Stimulated activated CD8-positive, alpha-beta memory T cell treated with anti-CD3 and anti-CD28 coated beads, Interleukin-4, amount 100 ng/mL, for 24 hours (primary cell): ENCODE data around the gene SEL1L3.
"Not testable (repeated sequence)": the region's sequence is repeated elsewhere in the genome, so short reads cannot be mapped to it uniquely, and the experiment has no call there.

Source experiments
- DNase-seq: peaks from one replicate; pipeline ENCODE4 v3.0.0-alpha.2; 2020; ENCODE audit warnings: low read depth

The SEL1L3 gene

DNA sequence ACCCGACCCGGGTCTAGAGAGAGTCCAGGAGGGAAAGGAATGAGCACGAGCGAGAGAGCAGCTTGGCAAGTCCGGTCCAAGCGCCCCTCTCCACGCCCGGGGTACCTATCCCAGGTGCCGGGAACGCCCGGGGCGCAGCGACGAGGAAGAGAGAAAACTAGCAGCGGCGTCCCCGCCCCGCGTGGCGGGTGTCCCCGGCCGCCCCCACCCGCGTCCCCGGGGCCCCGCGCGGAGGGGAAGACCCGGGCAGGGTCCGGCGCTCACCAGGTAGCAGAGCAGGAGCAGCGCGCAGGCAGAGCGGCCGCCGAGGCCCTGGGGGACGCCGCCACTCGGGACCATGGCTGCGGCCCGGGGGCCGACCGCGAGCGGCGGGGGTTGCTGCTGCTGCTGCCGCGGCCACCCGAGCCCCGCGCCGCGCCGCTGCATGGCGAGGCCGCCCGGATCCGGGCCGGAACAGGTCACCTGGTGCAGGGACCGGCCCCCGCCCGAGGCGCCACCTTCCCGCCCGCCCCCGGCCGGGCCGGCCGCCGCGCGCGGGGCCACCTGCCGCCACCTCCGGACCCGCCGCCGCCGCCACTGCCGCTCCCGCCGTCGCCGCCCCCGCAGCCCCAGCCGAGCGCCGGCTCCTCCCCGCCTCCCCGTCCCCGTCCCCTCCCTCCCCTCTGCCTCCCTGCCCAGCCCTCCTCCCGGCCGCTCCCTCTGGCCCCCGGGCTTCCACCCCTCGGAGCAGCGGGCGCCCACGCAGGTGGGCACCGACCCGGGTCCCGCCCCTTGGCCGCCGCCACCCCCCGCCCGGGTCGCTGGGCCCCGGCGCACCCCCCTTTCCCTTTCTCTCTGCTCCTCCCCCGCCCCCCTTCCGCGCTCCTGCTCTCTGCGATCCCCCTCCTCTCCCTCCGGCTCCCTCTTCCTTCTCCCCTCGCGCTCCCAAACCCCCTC is at the start of gene SEL1L3:
TSS of gene SEL1L3 (minus strand) at position 578 of the 936 bp plus-strand sequence. CDS start at position 426, 152 bp downstream.
- DNase-seq: peak; percentile 53

DNA sequence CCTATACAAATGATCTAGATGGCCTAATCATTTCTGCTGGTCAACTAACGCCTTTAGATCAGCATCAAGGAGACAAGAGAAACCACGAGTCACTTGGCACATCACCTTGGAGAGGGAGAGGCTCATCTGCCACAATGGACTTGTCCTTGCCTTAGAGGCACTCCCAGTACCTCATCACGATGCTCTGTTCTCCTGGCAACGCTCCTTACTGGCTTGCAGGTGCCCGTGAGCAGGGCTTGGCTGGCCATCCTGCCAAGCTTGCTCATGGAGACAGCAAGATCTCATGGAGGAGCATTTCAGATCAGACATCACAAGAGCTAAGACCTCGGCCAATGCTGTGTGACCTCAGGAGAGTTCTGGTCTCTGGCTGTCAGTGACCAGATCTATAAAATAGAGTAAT is 48.6 kb upstream of the SEL1L3 start:
- no peak for DNase-seq

DNA sequence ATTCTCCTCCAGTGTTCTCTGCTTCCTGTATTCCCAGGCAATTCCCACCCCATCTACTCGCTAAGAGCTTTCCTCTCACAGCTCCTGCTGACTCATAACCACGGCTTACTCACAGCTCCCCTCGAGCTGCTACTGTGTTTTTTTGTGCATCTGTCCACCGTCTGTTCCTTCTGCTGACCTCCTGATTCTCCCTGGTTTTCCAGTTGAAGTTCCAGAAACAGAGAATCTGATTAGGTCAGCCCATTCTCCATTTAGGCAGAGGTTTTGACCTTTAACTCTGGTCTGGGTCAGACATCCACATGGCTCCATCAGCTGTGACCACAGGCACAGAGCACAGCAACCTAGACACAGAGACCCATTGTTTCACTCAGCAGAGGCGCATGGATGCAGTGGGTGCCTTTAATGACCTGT is 45.7 kb upstream of the SEL1L3 start:
- DNase-seq: no peak

DNA sequence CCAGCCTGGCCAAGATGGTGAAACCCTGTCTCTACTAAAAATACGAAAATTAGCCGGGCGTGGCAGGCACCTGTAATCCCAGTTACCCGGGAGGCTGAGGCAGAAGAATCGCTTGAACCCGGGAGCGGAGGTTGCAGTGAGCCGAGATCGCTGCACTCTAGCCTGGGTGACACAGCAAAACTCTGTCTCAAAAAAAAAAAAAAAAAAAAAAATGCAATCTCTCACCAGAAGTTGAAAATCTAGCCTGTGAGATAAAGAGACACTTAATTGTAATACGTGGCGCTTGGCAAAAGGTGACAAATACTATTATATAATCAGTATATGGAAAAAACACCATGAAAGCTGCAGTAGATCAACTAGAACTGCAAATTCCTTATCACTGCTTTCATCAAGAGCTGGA is 43.3 kb upstream of the SEL1L3 start:
- DNase-seq: not testable (repeated sequence)

DNA sequence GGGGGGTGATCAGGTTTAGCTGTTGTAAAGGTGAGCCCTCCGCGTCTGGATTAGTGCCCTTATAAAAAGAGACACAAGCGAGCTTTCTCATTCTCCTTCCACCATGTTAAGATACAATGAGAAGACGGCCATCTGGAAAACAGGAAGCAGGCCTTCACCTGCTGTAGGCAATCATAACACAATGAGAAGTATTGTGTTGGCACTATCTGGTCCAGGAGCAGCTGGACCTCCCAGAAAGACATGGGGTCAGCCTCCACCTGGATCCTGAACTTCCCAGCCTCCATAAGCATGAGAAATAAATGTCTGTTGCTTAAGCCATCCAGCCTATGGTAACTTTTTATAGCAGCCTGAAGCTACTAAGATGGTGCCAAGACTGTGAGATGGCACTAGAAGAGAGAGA is 42.6 kb upstream of the SEL1L3 start:
- no peak for DNase-seq

DNA sequence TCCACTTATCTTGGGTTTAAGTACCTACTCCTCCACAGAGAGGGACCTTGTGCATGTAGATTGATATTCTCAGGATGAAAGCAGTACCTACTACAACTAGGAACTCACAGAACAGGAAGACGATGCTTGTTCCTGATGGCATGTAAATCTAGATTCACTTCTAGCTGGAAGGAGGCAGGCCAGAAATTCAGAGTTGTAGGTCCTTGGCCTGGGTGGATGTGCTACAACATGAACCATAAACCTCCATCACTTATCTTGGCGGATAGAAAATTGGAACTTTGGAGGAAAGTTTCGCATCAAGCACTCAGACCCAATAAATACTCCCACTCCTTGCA is 41.9 kb upstream of the SEL1L3 start:
- DNase-seq: no peak

DNA sequence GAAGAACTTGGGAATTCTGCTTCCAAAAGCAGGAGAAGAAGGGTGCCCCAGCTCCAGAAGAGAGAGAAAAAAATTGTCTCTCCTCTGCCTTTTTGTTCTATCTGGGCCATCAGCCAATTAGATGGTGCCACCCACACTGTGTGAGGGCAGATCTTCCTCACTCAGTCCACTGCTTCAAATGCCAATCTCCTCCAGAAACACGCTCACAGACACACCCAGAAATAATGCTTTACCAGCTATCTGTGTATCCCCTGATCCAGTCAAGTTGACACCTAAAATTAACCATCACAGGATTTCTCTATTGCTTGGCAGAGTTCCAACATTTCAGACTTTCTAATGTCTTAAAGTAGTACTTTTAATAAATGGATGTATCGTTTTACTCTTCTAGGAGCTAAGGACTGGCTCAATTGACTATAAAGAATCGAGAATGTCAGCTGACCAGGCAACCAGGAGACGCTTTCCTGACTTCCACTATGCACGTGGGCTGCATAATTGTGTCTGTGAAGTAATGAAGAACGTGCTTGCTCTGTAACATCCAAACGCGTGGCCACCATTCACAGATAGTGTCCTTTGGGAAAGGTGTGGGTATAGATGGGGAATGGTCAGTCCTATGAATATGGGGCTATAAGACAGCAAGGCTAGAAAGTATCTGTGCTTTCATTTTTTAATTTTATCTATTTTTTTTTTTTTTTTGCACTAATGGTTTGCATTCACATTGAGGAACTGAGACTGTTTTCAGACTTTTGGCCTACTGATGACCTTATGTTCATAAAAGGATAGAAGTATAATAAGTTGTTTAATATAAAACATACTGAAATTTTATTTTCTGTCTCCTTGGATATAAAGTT is 41.3 kb upstream of the SEL1L3 start:
- DNase-seq: no peak

DNA sequence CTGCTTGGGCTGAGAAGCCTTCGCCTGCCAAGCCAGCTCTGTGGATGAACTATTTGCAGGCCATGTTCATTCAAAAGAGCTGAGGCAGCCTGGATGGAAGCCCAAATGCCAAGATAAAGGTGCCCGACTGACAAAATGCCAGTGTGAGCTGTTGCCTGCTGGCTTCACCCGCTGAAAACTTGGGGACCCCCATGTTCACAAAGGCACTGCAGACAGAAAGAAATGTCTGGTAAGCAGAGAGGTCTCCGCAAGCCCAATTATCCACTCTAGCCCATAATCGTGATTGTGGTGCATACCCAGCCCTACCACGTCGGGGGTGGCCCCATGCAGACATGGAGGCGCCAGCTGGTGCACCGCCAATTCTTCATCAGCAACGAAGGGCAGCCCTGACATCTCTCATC is 38.2 kb upstream of the SEL1L3 start:
- no peak for DNase-seq

DNA sequence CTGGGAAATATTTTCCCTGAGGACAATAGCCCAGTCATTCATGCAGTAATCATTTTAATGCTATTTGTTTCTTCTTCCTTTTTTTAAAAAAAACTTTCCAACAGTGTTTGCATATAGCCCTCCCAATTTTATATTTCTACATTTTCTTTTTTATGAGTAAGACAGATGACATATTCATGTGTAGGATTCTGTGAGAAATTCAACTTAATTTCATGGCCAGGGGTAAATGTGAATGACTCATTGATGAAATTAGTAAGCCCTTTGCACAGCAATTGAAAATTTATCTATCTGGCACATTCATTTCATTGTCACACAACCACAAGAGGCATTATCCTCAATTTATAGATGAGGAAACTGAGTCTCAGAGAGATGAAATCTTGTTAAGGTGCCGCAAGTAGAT is 37.5 kb upstream of the SEL1L3 start:
- DNase-seq: no peak

DNA sequence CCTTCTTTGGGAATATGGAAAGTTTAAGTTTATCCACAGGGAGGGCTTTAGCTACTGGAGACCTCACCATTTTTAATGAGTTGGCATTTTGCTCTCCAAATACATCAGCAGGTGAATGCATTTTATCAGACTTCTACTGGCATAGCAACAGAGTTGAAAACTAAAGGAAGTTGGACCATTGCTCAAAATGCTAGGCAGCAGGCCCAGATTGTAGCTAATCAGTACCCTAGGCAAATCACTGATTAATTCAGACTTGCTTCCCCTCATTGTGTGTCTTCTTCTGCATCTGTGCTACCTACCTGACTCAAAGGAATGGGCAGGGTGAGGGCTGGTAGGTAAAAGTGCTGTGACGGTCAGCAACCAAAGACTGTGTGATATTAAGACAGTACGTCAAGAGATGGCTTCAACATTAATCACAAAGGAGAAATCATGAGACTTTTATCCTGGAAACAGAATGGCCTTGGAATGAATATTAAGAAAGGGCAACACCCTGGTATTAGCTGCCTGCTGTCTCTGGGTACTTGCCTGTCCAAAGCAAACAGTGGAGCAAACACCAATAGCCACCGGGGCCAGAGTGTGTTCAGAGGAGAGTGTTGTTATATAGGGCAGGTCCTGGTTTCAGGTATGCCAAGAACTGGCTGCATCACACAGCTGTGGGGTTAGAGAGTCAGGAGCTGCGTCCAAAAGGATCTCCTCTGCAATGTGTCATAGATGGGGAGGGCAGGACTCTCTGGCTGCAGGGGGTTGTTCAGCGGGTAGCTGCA is 34.2 kb upstream of the SEL1L3 start:
- DNase-seq: no peak

DNA sequence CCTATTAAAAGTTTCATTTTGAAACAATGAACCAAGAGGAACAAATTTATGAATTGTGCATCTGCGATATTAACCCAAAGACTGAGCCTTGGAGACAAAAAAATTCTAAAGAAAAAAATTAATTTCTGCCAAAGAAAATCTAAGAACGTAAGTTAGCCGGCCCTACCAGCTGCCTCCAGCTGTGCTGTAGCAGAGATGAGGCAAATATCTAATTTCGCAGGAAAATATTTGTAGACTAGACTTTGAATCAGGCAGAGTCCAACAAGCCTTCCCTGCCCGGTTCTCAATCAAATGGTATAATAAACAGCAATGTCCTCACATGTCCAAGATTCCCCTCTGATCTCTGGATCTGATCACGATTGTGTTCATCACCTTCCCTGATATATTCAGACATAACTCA is 30.0 kb upstream of the SEL1L3 start:
- no peak for DNase-seq

DNA sequence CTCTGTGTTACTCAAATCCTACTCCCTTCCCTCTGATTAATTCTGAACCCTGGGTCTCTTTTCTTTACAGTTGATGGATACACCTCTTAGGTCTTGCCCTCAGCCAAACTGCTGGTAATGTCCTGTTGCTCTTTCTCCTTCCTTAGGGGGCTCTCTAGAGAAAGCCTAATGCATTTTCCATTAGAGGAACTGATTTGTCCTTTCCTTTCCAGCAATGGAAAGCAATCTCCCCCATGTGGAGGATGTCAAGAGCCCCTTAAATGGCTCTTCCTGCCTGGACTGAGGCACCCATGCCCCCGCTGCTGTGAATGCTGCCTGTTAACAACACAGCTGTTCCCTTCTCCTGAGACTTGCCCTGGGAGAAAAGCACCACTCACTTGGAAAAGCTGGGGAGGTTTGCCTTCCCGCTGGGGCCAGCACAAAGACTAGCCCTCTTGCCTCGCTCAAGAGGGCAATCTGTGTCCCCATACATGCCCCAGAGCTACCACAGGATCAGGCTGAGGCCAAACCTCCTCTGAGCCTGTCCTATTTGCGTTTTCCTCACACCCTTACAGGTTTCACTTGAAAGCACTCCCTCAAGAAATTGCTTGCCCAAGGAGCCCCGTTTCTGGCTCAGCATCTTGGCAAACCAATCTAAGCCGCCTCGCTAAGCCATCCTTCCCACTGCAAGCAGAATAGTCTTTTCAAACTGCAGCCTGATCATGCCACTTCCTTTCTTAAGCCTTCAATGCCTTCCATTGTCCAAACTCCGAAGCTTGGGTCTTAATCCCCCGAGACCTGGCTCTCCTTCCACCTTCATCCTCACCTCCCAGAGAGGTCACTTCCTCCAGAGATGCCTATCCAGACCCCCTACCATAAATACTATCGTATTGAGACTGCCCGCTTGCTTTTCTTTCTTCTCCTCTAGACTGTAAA is 28.0 kb upstream of the SEL1L3 start:
- DNase-seq: no peak

DNA sequence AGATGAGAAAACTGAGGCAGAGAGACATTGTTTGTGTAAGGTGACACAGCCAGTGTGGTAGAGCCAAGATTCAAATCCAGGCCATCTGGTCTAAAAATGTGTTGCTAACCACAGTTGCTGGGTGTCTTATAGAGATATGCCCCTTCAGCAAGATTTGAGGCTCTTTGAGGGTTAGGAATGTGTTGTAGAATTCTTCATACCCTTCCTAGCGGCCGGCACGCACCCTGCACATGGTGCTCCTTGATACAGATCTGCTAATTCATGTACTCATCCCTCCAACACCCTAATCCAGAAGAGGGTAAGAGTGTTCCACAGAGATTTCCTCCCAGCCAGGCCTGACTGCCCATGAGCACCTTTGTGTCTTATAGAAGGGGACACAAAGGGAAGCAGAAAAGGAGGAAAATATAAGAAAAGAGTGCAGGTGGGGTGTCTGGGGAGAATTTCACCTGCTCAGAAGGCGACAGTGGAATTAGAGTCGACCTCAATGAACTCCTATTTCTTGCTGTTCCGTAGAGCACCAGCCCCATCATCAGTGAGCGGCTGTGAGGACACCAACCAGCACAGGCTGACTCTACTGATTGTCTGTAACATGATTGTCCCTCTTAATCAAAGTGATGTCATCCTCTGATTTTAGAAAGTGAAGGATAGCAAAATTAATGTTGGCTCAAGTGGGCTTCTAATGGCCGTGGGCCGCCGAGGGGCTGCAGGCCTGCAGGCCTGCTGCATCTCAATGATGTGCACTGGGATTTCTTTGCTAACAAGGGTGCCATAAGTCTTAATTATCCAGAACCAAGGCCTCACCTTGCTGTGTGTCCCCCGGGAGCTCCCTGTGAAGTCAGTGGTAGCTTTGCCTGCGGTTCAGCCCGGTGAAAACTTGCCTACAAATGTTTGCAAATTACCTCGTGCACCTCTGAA is 27.1 kb upstream of the SEL1L3 start:
- DNase-seq: no peak

DNA sequence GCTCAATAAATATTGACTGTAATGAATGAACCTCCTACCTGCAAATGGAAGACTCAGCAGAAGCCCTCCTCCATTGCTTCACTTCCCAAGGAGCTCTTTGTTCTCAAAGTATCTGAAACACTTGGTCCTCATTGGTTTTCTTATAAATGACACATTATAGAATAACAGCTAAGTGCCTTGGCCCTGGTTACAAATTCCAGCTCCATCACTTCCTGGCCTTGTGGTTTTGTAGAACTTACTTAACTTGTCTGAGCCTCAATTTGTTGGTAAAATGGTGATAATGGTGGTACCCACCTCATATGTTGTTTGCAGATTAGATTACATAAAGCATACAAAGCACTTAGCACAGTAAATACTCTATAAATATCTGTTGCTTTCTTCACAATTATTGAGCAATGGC is 26.0 kb upstream of the SEL1L3 start:
- DNase-seq: no peak

DNA sequence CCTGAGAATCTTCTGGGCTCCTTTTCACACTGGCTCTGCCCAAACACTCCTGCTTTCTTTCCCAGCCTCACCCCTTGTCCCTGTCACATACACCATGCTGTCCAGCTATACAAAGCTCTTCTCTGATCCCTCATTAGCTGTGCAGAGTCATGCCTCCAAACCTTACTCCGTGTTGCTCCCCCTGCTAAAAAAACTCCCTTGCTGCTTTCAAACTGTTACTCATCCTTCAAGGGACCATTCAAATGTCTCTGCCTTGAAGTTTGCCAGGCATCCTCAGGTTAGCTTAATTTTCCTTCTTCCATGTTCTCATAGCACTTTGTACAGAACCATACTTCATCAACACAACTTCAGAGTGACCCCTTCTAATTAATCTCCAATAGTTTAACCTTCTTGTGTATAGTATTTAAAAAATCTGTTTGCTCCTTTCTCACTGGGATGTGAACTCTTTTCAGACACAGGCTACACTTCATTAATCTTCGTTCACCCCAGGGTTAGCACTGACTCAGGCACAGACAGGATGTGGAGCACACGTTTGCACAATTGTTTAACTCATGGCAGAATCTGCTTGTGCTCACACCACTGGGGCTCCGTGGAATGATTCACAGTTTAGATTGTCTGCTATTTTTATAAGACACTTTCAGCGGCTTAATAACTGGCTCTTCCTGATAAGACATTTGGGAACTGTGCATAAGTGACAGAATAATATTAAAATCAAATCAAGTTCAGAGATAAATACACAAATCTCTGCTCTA is 21.4 kb upstream of the SEL1L3 start:
- no peak for DNase-seq

DNA sequence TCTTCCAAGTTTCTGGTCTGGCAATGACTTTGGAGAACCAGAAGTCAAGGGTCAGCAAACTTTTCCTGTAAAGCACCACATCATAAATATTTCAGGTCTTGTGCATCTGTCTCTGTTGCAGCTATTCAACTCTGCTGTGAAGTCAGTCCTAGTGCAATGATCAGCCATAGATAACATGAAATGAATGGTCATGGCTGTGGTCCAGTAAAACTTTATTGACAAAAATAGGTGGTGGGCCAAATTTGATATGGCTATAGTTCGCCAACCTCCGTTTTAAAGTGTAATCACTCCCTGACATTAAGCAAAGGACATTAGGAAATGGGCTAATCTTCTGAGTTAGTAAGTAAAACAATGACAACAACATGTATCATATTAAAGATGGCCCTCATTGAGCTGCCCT is 20.8 kb upstream of the SEL1L3 start:
- no peak for DNase-seq

DNA sequence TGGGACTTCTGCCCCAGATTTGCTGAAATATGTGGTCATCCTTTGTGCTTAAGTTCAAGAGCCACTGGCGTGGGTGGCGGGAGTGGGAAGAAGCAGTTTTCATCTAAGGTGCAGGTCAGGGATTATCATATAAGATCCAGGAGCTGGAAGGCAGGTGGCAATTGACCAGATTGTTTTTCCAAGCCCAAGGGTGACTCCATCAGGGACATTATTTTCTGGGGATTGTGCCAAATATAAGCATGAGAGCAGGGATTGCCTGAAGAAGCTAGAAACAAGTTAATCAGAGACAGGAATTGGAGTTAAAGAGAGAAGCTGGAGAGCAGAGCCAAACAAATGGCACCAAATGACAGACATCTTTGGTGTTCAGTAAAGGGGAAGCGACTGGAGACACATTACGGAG is 19.4 kb upstream of the SEL1L3 start:
- no peak for DNase-seq

DNA sequence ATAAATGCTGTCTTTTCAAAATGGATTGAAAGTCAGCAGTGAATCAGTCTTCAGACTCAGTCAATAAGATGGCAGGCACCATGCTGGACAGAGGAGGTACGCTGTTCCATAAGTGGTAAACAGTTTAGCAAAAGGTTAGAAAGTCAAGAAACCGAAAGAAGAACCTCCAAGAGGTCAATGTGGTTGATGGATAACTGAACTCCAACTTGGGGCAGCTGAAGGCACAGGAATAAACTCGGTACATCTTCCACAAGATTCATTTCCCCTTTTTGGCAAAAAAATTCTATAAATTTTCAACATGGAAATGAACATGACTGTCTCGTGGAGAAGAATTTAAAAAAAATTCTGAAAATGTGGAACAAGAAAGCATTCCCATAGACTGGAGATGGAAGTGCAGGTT is 18.4 kb upstream of the SEL1L3 start:
- no peak for DNase-seq

DNA sequence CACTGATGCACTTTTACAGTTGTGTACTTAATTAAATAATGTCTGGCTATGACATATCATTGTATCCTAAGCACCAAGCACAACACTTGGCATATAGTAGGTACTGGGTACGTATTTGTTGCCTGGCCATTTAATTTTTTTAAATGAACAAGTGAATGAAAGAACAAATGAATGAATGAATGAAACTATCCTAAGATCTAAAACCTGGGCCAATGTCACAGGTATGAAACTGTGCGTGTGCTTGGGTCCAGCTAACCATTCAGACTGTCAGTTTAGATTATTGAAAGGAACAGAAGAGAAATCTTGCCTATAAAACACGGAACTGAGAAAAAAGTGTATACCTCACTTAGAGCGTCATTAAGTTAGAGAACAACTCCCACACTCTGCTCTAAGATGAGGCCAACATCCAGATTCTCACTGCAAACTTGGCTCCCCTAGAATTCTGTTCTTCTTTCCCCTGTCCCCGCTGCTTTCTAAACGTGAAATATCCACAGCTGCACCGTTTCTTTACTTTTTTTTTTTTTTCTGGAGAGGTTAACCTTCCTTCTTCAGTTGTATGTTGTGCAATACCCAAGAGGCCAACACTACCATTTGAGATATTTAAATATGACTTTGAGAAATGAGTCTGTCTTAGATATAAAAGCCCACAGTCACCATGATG is 17.3 kb upstream of the SEL1L3 start:
- DNase-seq: no peak
